ENCODE results near the gene SDHB. TPM values are rescaled to one million over a fixed set of nuclear protein-coding genes. Genes with fewer than 3 reads are reported as not detected.

The SDHB gene
- total RNA-seq, 1 experiment from 2014 or later: 159 TPM

- peak; percentile 67 to 93 (median 72) for TF ChIP-seq CTCF (IDR thresholded peaks at IDR 0.05 in 2 of 3, conservative IDR thresholded peaks at IDR 0.05 in 1 of 3; ENCODE audit: borderline replicate concordance in 1 of 3, insufficient read depth in 1 of 3, low read depth in 2 of 3, low read length in 2 of 3)
- TF ChIP-seq ATF3 (IDR thresholded peaks at IDR 0.05): no peak
- no peak for TF ChIP-seq ZFX (IDR thresholded peaks at IDR 0.05)
- no peak for TF ChIP-seq CEBPB (IDR thresholded peaks at IDR 0.05; ENCODE audit: low read depth)
- TF ChIP-seq EGR1 (IDR thresholded peaks at IDR 0.05; ENCODE audit: low read depth): no peak
- TF ChIP-seq SRF (IDR thresholded peaks at IDR 0.05; ENCODE audit: low read depth): 0 out of 2 replicates have a peak, but pooled peaks have one; percentile 17
- no peak for TF ChIP-seq CBX3 (IDR thresholded peaks at IDR 0.05; ENCODE audit: low read depth)
- TF ChIP-seq YY1 (IDR thresholded peaks at IDR 0.05; ENCODE audit: extremely low read depth, insufficient replicate concordance, low read depth, low read length): no peak
- no peak for TF ChIP-seq POLR2A (IDR thresholded peaks at IDR 0.05; ENCODE audit: borderline replicate concordance, extremely low read depth, insufficient read depth, insufficient read length)
Observed at GRCh38 chr1:17045634-17046333, 8.0 kb downstream of the SDHB start (continued).

GRCh38 chr1:17045150-17045549, 8.7 kb downstream of the SDHB start:
- H3K4me1 ChIP-seq (ENCODE audit: control insufficient read depth in 1 of 2, insufficient read depth in 2 of 2, low read length in 2 of 2): no peaks in the 10 kb centered on the region
- H3K4me3 ChIP-seq (replicated peaks in 1 of 2; ENCODE audit: low read depth in 1 of 2, low read length in 2 of 2): no peak overlapping the region
- intact Hi-C loops (cut with micrococcal nuclease): loop anchor here (5.0 kb wide), 1 partner anchor 33 kb away; the partner anchor contains the start of gene ATP13A2
- BruUV-seq (replicated peaks): no TSS peak
- peaks cover 70% of the 10 kb centered on the region for H3K79me2 ChIP-seq (ENCODE audit: insufficient read depth, low read length)
- CTCF ChIA-PET: interaction anchor here (1.0 to 2.3 kb wide), 4 partner anchors 35 to 140 kb away, joined by 3 to 15 read pairs (median 4); no protein-coding TSS in a partner anchor
- H3K9me2 ChIP-seq (ENCODE audit: insufficient read depth): no peaks in the 10 kb centered on the region
- DNase-seq (ENCODE audit: low read depth, low spot score): no peak
- RAD21 ChIA-PET (ENCODE audit: low non-redundant PET in 1 of 2, low total read pairs in 2 of 2, uncharacterized antibody in 2 of 2, unreplicated experiment in 2 of 2): no interaction called here
- POLR2A ChIA-PET: no interaction called here
- no peak for ATAC-seq
- no peaks in the 10 kb centered on the region for H3K27me3 ChIP-seq (ENCODE audit: insufficient read depth, low read length)
- H3K9me3 ChIP-seq (ENCODE audit: control insufficient read depth in 1 of 2, insufficient read depth in 1 of 2, low read depth in 1 of 2, low read length in 2 of 2): no peaks in the 10 kb centered on the region
- no peak overlapping the region for H2AFZ ChIP-seq (ENCODE audit: low read depth, low read length, poor library complexity, severe bottlenecking)
- no peak overlapping the region for H3K9ac ChIP-seq (ENCODE audit: low read length)
- H3K27ac ChIP-seq (ENCODE audit: low read depth, low read length): no peak overlapping the region
- H4K20me1 ChIP-seq (ENCODE audit: insufficient read depth): no peaks in the 10 kb centered on the region
- peaks cover 29 to 36% of the 10 kb centered on the region in 2 experiments; a peak in 3 of 4 replicates for H3K36me3 ChIP-seq (ENCODE audit: control insufficient read depth in 1 of 2, insufficient read depth in 2 of 2, low read length in 2 of 2)
- H3K4me2 ChIP-seq (ENCODE audit: low read length): no peak overlapping the region
- no peak for TF ChIP-seq ATF3 (IDR thresholded peaks at IDR 0.05)
- no peak for TF ChIP-seq JUND (IDR thresholded peaks at IDR 0.05)
- TF ChIP-seq ELF1 (IDR thresholded peaks at IDR 0.05; ENCODE audit: borderline replicate concordance, low read depth): no peak
- TF ChIP-seq FOSL1 (IDR thresholded peaks at IDR 0.05; ENCODE audit: low read depth): no peak
- TF ChIP-seq SRF (IDR thresholded peaks at IDR 0.05; ENCODE audit: low read depth): no peak
